NCI-H2227 (cell line): ENCODE measurements around the gene TRIM27.
A peak's percentile ranks its signal among the peaks of the same experiment; 100 is the strongest.
"Not testable (repeated sequence)": the region's sequence is repeated elsewhere in the genome, so short reads cannot be mapped to it uniquely, and the experiment has no call there.

ENCODE experiments used
- DNase-seq: peaks from one replicate; lab custom pipeline; 2025; ENCODE audit not compliant: unreplicated experiment; lab: John Stamatoyannopoulos, UW

Gene TRIM27

GRCh38 chr6:28896505-28897368 is 27.0 kb downstream of the TRIM27 start:
- DNase-seq: peak; percentile 70

DNA sequence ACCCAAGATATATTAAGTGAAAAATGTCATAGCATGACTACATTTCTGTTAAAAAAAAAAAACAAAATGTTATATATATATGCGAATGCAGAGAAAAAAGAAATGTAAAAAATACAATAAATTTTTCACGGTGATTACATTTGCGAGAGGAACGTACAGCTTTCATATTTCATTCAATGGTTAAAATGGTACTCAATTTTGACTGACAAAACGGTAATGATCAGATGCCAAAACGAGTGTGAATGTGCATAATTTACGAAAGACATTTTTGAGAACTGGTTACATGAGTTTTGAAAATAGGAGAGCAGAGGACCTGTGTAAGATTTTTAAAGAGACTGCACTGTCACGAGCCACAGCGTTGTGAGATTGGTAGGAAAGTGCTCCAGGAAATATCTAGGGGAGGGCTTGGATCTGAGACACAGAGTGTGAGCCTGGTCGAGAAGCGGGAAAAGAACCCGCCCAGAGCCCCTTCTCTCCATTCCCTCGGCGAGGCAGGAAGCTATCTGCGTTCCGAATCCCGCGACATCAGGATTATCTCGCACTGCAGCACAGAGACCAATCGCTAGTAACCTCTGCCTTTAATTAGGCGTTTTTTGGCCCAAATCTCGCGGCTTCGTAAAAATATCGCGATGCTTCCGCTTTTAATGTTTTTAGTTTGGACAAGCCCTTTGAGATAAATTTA is 28.5 kb downstream of the TRIM27 start:
- DNase-seq: peak; percentile 99

- DNase-seq: no peak
These were observed 30.5 kb downstream of the TRIM27 start for GRCh38 chr6:28893172-28893799.

DNA sequence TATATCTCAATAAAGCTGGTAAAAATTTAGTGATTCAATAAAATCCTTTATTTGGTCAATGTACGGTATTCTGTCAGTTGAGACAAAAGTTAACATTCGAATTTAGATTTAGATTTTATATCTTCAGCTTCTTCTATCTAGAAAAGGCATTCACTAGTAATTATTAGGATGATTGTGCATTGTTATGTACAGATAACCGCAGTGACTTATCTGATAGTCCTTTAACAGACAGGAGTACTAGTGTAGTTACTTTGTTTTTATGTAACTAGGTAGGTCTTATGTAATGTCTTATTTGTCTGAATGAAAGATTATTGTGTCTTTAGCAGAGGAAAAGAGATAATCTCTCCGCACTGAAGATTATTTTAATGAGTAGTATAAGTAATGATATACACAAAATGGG is 31.3 kb downstream of the TRIM27 start:
- DNase-seq: no peak

DNA sequence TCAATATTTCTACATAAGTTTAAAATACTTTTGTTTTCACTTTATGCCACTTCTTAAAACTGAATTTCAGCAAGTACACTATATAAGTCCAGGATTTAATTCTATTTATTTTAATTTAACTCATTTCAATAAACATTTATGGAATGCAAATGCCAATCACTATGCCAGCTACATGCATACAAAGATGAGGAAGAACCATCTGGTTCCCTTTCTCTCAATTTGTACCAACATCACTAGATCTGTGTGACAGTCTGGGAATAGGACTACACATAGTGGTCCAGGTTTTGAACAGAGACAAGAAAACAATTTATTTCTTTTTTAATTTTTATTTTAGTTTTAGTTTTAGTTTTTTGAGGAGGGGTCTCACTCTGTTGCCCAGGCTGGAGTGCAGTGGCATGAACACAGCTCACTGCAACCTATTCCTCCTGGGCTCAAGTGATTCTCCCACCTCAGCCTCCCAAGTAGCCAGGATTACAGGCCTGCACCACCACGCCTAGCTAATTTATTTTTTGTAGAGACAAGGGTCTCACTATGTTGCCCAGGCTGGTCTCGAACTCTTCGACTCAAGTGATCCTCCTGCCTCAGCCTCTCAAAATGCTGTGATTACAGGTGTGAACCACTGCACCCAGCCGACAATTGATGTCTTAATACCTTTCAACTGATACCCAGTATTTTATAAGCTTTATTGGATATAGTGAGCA is 35.8 kb downstream of the TRIM27 start:
- no peak for DNase-seq

GRCh38 chr6:28886079-28886439 is 37.7 kb downstream of the TRIM27 start:
- DNase-seq: no peak

DNA sequence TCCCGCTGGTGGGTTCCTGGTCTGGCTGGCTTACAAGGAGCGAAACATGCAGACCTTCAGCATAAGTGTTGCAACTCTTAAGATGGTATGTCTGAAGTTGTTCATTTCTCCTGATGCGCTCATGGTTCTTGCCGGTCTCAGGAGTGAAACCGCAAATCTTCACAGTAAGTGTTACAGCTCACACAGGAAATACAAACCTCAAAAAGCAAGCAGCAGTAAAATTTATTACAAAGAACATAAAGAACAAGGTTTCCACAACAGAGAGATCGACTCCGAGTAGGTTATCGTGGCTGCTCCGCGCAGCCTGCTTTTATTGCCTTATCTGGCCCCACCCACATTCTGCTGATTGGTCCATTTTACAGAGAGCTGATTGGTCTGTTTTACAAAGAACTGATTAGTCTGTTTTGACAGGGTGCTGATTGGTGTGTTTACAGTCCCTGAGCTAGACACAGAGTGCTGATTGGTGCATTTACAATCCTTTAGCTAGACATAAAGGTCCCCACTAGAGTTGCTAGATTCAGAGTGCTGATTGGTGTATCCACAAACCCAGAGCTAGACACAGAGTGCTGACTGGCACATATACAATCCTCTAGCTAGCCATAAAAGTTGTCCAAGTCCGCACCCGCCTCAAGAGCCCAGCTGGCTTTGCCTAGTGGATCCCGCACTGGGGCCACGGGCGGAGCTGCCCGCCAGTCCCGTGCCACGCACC is 39.2 kb downstream of the TRIM27 start:
- peak; percentile 51 for DNase-seq

DNA sequence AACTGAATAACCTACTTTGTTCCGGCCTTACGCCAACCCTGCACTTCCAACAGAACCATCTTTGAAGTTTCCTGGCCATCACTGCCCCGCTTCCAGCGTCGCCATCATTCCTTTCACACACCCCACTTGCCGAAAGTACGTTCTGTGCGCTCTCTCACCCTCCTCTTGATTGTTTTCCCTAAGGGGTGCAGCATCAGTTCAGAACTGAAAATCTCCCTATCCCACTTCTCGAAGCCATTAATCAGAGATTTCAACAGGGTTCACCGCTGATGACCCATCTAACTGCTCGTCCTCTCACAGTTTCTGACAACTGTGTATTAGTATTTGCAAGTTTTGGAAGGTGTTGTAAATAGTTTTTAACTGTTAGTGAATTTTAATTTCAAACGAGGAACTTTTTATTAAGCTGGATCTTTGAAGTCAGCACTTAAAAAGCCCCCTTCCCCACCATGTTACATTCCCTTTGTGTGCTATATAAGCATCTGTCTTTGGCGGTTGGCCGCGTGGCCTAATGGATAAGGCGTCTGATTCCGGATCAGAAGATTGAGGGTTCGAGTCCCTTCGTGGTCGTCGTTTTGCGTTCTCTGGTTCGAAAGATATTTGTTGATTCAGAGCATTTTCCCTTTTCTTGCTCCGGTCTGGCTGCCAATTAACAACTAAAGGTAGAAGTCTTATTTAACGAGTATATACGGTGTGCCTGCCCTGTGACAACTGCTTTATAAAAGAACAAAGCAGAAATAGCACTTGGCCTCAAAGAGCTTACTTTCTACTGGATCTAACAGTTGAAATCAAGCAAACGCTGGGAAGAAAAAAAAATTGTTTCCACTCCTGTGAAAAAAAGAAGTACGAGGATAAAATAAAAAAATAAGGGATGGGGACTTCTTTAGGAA is 42.6 kb downstream of the TRIM27 start:
- peak; percentile 93 for DNase-seq

DNA sequence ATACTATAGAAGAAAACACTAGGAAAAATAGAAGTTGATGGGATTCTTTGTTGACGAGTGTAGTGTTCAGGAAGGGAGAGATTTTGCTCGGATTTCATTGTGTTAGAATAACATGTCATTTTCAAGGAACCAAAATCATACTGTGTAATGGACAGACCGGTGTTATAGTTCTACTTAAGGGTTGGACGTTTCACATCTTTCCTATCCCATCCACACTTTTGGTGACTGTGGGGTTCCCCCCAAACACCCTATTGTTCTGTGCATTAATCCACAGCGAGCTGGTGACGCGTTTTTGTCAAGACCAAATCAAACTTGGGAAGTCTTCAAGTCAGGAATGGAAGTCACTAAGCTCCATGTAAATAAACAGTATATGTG is 43.3 kb downstream of the TRIM27 start:
- no peak for DNase-seq

- no peak for DNase-seq
These were observed 47.1 kb downstream of the TRIM27 start for GRCh38 chr6:28876710-28877109.

DNA sequence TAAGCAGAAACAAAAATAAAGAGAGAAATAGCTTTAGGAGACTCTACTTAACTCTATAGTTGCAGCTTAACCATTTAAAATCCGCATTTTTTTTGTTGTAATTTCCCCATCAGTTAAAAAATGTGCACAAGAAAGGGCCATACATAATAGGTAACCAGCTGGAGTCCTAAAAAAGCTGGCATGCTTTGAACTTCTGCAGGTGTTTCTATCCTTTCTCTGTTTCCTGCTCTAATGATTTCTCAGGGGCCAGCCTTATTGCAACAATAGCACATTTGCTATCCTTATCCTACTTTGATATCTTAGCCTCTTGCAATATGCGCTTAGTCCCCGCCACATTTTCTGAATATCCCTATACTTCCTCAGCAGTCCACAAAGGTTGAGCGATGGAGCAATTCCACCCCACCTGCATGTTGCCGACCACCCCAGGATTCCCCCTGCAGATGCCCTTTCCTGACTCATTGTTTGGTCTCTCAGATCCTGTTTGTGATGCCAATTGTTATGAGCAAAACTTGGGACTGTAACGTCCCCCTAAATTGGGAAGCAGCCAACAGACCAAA is 48.5 kb downstream of the TRIM27 start:
- DNase-seq: no peak

DNA sequence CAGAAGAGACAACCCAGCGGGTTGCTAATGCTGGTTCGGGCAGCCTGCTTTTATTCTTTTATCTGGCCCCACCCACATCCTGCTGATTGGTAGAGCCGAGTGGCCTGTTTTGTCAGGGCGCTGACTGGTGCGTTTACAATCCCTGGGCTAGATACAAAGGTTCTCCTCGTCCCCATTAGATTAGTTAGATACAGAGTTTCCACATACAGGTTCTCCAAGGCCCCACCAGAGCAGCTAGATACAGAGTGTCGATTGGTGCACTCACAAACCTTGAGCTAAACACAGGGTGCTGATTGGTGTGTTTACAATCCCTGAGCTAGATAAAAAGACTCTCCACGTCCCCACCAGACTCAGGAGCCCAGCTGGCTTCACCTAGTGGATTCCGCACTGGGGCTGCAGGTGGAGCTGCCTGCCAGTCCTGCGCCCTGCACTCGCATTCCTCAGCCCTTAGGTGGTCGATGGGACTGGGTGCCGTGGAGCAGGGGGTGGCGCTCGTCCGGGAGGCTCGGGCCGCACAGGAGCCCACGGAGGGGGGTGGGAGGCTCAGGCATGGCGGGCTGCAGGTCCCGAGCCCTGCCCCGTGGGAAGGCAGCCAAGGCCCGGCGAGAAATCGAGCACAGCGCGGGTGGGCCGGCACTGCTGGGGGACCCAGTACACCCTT is 51.5 kb downstream of the TRIM27 start:
- DNase-seq: not testable (repeated sequence)

DNA sequence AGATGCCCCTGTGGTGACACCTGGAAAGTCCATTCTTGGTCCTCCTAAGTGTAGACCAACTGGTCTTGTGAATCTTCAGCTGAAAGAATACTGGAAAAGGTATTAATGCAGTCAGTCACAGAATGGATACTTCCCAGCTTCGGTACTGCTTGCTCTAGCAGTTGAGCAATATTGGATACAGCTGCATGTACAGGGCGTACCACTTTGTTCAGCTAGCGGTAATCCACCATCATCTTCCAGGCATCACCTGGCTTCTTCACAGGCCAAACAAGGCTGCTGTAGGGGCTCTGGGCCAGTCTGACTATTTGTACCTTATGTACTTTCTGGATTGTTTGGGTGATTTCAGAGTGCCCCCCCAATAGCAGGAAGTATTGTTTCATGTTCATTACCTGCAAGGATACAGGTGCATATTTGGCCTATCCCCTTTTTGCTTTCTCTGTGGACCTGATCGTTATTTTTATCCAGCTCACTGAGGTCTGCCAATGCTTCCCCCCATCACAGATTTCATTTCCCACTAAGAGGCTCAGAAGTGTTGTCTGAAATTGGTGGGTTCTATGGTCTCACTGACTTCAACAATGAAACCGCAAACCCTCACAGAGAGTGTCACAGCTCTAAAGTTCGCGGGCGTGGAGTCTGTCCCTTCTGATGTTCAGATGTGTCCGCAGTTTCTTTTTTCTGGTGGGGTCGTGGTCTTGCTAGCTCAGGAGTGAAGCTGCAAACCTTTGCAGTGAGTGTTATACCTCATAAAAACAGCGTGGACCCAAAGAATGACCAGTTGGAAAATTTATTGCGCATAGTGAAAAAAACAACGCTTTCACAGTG is 52.2 kb downstream of the TRIM27 start:
- no peak for DNase-seq

GRCh38 chr6:28868873-28869272 is 54.9 kb downstream of the TRIM27 start:
- DNase-seq: no peak

- DNase-seq: peak; percentile 69
These were observed 56.7 kb downstream of the TRIM27 start for GRCh38 chr6:28867086-28867409.

GRCh38 chr6:28866205-28867085 is 57.3 kb downstream of the TRIM27 start:
- peak; percentile 85 for DNase-seq
